Measurements from ENCODE around the gene PITPNC1.

Gene PITPNC1

GRCh38 chr17:67557052-67557845 is 180.2 kb downstream of the PITPNC1 start:
- no peaks in the 10 kb centered on the region for H3K27me3 Mint-ChIP-seq
- no peaks in the 10 kb centered on the region for H3K4me1 Mint-ChIP-seq
- ATAC-seq (no peak), DNase-seq (no peak)
- H3K27ac Mint-ChIP-seq, result no peak overlapping the region
- peaks cover 5 to 10% of the 10 kb centered on the region in 2 donors for H3K9me3 Mint-ChIP-seq
- H3K4me3 Mint-ChIP-seq, result no peak overlapping the region

- Mint-ChIP-seq H3K4me1 (no peaks in the 10 kb centered on the region), H3K9me3 (peaks cover 5 to 10% of the 10 kb centered on the region in 2 donors), H3K4me3 (no peak overlapping the region), H3K27me3 (no peaks in the 10 kb centered on the region), H3K27ac (no peak overlapping the region)
- ATAC-seq (no peak), DNase-seq (no peak)
Observed at GRCh38 chr17:67557921-67558320, 180.8 kb downstream of the PITPNC1 start.

- Mint-ChIP-seq H3K4me1 (no peaks in the 10 kb centered on the region), H3K9me3 (peaks cover 5 to 10% of the 10 kb centered on the region in 2 donors), H3K4me3 (no peak overlapping the region), H3K27ac (no peak overlapping the region), H3K27me3 (no peaks in the 10 kb centered on the region)
- DNase-seq (no peak), ATAC-seq (no peak)
Observed at GRCh38 chr17:67558740-67559380, 181.8 kb downstream of the PITPNC1 start.

GRCh38 chr17:67559381-67559966 is 182.4 kb downstream of the PITPNC1 start:
- Mint-ChIP-seq H3K4me1 (no peaks in the 10 kb centered on the region), H3K4me3 (no peak overlapping the region), H3K27ac (peak overlapping the region in 1 of 2 donors; percentile 8), H3K9me3 (peaks cover 5 to 10% of the 10 kb centered on the region in 2 donors), H3K27me3 (no peaks in the 10 kb centered on the region)
- DNase-seq (no peak), ATAC-seq (no peak)

- no peaks in the 10 kb centered on the region for H3K27me3 Mint-ChIP-seq
- no peak for ATAC-seq
- H3K27ac Mint-ChIP-seq, result no peak overlapping the region
Observed at GRCh38 chr17:67562005-67562404, 184.9 kb downstream of the PITPNC1 start.

GRCh38 chr17:67563692-67564228 is 186.7 kb downstream of the PITPNC1 start:
- no peaks in the 10 kb centered on the region for H3K4me1 Mint-ChIP-seq
- no peaks in the 10 kb centered on the region for H3K27me3 Mint-ChIP-seq
- ATAC-seq (no peak), DNase-seq (no peak)
- H3K27ac Mint-ChIP-seq, result no peak overlapping the region
- no peak overlapping the region for H3K4me3 Mint-ChIP-seq
- no peaks in the 10 kb centered on the region for H3K9me3 Mint-ChIP-seq

More at GRCh38 chr17:67562005-67562404, 184.9 kb downstream of the PITPNC1 start:
- Mint-ChIP-seq H3K4me1 (no peaks in the 10 kb centered on the region), H3K9me3 (no peaks in the 10 kb centered on the region), H3K4me3 (no peak overlapping the region)
- no peak for DNase-seq

GRCh38 chr17:67565068-67565467 is 188.0 kb downstream of the PITPNC1 start:
- H3K4me3 Mint-ChIP-seq, result no peak overlapping the region
- DNase-seq, result no peak
- no peaks in the 10 kb centered on the region for H3K27me3 Mint-ChIP-seq
- no peak overlapping the region for H3K27ac Mint-ChIP-seq
- no peaks in the 10 kb centered on the region for H3K9me3 Mint-ChIP-seq
- peaks cover 10% of the 10 kb centered on the region for H3K4me1 Mint-ChIP-seq
- ATAC-seq, result no peak

- Mint-ChIP-seq H3K27me3 (no peaks in the 10 kb centered on the region), H3K27ac (no peak overlapping the region), H3K4me3 (no peak overlapping the region), H3K9me3 (no peaks in the 10 kb centered on the region), H3K4me1 (peaks cover 10% of the 10 kb centered on the region)
- ATAC-seq (no peak), DNase-seq (no peak)
Observed at GRCh38 chr17:67566656-67567055, 189.6 kb downstream of the PITPNC1 start.

GRCh38 chr17:67569015-67569451 is 192.0 kb downstream of the PITPNC1 start:
- Mint-ChIP-seq H3K9me3 (no peaks in the 10 kb centered on the region), H3K27ac (no peak overlapping the region), H3K4me1 (peaks cover 24% of the 10 kb centered on the region), H3K4me3 (no peak overlapping the region), H3K27me3 (no peaks in the 10 kb centered on the region)
- no peak for ATAC-seq
- DNase-seq, result no peak

GRCh38 chr17:67569873-67570272 is 192.8 kb downstream of the PITPNC1 start:
- H3K4me1 Mint-ChIP-seq, result peaks cover 24% of the 10 kb centered on the region
- DNase-seq, result no peak
- H3K27me3 Mint-ChIP-seq, result no peaks in the 10 kb centered on the region
- H3K4me3 Mint-ChIP-seq, result no peak overlapping the region
- no peak for ATAC-seq
- peak overlapping the region in 1 of 2 donors; percentile 8 for H3K27ac Mint-ChIP-seq
- no peaks in the 10 kb centered on the region for H3K9me3 Mint-ChIP-seq

- no peaks in the 10 kb centered on the region for H3K9me3 Mint-ChIP-seq
- DNase-seq (no peak), ATAC-seq (no peak)
- H3K27ac Mint-ChIP-seq, result no peak overlapping the region
- H3K4me3 Mint-ChIP-seq, result no peak overlapping the region
- peaks cover 24% of the 10 kb centered on the region for H3K4me1 Mint-ChIP-seq
- no peaks in the 10 kb centered on the region for H3K27me3 Mint-ChIP-seq
Observed at GRCh38 chr17:67570797-67571196, 193.7 kb downstream of the PITPNC1 start.

- no peak overlapping the region for H3K27ac Mint-ChIP-seq
- H3K4me3 Mint-ChIP-seq, result no peak overlapping the region
- H3K9me3 Mint-ChIP-seq, result no peaks in the 10 kb centered on the region
- ATAC-seq (no peak), DNase-seq (no peak)
- peaks cover 24% of the 10 kb centered on the region for H3K4me1 Mint-ChIP-seq
- no peaks in the 10 kb centered on the region for H3K27me3 Mint-ChIP-seq
Observed at GRCh38 chr17:67571478-67571877, 194.4 kb downstream of the PITPNC1 start.

- Mint-ChIP-seq H3K27me3 (no peaks in the 10 kb centered on the region), H3K9me3 (no peaks in the 10 kb centered on the region), H3K4me3 (no peak overlapping the region), H3K4me1 (peaks cover 31% of the 10 kb centered on the region), H3K27ac (peak overlapping the region in 1 of 2 donors; percentile 3)
- DNase-seq (no peak), ATAC-seq (no peak)
Observed at GRCh38 chr17:67573987-67574657, 197.0 kb downstream of the PITPNC1 start.

GRCh38 chr17:67574658-67575293 is 197.7 kb downstream of the PITPNC1 start:
- no peak overlapping the region for H3K4me3 Mint-ChIP-seq
- peaks cover 24% of the 10 kb centered on the region for H3K4me1 Mint-ChIP-seq
- H3K27me3 Mint-ChIP-seq, result no peaks in the 10 kb centered on the region
- ATAC-seq (no peak), DNase-seq (no peak)
- H3K27ac Mint-ChIP-seq, result peak overlapping the region; percentile 3 to 87
- H3K9me3 Mint-ChIP-seq, result no peaks in the 10 kb centered on the region

- no peak overlapping the region for H3K4me3 Mint-ChIP-seq
- H3K27ac Mint-ChIP-seq, result peak overlapping the region in 1 of 2 donors; percentile 87
- no peaks in the 10 kb centered on the region for H3K27me3 Mint-ChIP-seq
- H3K4me1 Mint-ChIP-seq, result peaks cover 21% of the 10 kb centered on the region
- no peaks in the 10 kb centered on the region for H3K9me3 Mint-ChIP-seq
- ATAC-seq (no peak), DNase-seq (no peak)
Observed at GRCh38 chr17:67575325-67575724, 198.2 kb downstream of the PITPNC1 start.

Measured in stimulated activated naive CD8-positive, alpha-beta T cell treated with anti-CD3 and anti-CD28 coated beads, Interleukin-15, amount 100 ng/mL, for 72 hours (primary cell).